ENCODE results near the gene CCDC188. TPM values are rescaled to one million over a fixed set of nuclear protein-coding genes. Genes with fewer than 3 reads are reported as not detected.
A peak's percentile ranks its signal among the peaks of the same experiment; 100 is the strongest.

The CCDC188 gene
- total and polyA plus RNA-seq, 9 of the 15 experiments (the other 6 are each of a cell fraction or from before 2014, with no cell fraction given), result not detected

GRCh38 chr22:20178075-20178914, 27.4 kb upstream of the CCDC188 start (continued):
- TF ChIP-seq RAD21 (CRISPR knock-in tag; conservative IDR thresholded peaks at IDR 0.05 in 1 of 2, IDR thresholded peaks at IDR 0.05 in 1 of 2) (no peak), NR3C1 (CRISPR knock-in tag; IDR thresholded peaks at IDR 0.05) (peak; percentile 27; the same call in 1 of the 2 replicates), PKNOX1 (IDR thresholded peaks at IDR 0.05) (no peak), USF1 (CRISPR knock-in tag; IDR thresholded peaks at IDR 0.05) (peak; percentile 58; the same call in 1 of the 2 replicates), ELK3 (CRISPR knock-in tag; IDR thresholded peaks at IDR 0.05) (no peak), TBL1XR1 (IDR thresholded peaks at IDR 0.05; ENCODE audit: low read length in 2 of 2) (no peak), E2F6 (IDR thresholded peaks at IDR 0.05; ENCODE audit: borderline replicate concordance in 1 of 2, extremely low read depth in 1 of 2, insufficient read depth in 1 of 2, insufficient read length in 1 of 2, low read depth in 1 of 2, low read length in 1 of 2, poor library complexity in 1 of 2, severe bottlenecking in 1 of 2) (no peak)
